Measurements from ENCODE around the gene MRPL20.
"Not testable (repeated sequence)": the region's sequence is repeated elsewhere in the genome, so short reads cannot be mapped to it uniquely, and the experiment has no call there.

The MRPL20 gene

GRCh38 chr1:1427106-1427819 is 20.2 kb upstream of the MRPL20 start:
- in situ Hi-C loops (cut with MboI; ENCODE audit: low sequenced_read_pairs) = no loop called here

DNA sequence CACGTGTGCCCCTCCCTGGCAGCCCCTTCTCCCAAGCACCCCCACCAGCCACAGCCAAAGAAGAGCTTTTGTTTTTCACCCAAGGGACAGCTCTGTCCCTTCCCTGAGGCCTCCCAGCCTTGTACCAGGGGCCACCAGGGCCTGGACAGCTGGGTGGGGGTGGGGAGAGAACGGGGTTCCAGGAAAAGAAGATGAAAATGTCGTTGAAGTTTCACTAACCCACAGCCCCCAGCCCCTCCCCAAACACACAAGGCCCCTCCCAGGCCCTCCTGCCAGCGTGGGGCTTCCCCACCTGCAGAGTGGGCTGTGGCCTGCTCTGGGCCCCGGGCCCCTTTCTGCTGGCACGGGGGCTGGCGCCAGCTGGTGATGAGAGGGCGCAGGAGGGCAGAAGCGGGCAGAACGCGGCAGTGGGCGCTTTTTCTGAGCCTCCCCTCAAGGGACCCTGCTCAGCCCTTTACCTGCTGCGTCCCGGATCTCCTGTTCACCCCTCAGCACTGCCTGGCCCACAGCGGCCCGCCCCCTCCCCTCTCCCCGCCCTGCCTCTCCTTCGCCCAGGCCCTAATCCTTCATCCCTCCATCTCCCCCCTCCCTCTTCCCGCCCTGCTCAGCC is 19.5 kb upstream of the MRPL20 start:
- in situ Hi-C loops (cut with MboI; ENCODE audit: low sequenced_read_pairs) = no loop called here

GRCh38 chr1:1425753-1426495 is 18.8 kb upstream of the MRPL20 start:
- in situ Hi-C loops (cut with MboI; ENCODE audit: low sequenced_read_pairs) = no loop called here

DNA sequence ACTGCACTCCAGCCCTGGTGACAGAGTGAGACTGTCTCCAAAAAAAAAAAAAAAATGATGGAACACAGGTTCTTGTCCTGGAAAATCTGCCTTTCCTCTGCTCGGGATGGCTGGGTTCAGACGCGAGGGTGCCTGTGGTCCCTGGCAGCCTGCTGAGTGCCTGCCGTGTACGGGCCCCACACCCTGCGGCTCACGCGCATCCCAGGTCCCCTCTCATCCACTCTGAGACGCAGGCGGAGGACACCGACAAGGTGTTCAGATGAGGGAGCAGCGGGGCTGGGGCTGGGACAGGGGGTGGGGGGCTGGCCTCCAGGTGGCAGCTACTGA is 18.3 kb upstream of the MRPL20 start:
- in situ Hi-C loops (cut with MboI; ENCODE audit: low sequenced_read_pairs) = no loop called here

GRCh38 chr1:1424707-1425106 is 17.6 kb upstream of the MRPL20 start:
- in situ Hi-C loops (cut with MboI; ENCODE audit: low sequenced_read_pairs) = no loop called here

GRCh38 chr1:1423245-1423597 is 16.1 kb upstream of the MRPL20 start:
- in situ Hi-C loops (cut with MboI; ENCODE audit: low sequenced_read_pairs) = no loop called here

GRCh38 chr1:1422465-1423244 is 15.6 kb upstream of the MRPL20 start:
- in situ Hi-C loops (cut with MboI; ENCODE audit: low sequenced_read_pairs) = no loop called here

DNA sequence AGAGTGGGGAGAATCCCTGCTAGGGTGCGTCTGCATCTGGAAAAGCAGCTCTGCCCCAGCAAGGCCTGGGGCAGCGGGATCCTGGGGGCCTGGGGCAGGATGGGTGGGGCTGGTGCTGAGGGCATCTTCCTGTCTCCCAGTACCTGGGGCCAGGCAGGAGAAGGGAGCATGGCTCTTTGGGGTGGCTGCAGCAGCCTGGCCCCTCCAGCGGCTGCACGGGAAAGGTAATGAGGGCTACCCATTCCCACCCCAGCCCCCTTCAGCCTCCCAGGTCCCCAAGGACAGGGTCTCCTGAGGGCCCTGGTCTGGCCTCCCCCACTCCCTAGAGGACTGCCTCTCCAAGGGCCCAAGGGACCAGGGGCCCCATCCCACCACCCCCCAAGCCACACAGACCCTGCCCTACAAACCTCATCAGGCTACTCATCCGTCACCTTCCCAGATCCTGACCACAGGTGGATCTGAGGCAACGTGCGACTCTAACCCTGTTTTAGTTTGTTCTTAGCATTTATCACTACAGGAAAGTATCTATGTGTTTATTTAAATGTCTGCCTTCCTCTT is 14.9 kb upstream of the MRPL20 start:
- in situ Hi-C loops (cut with MboI; ENCODE audit: low sequenced_read_pairs) = no loop called here

GRCh38 chr1:1421147-1421906 is 14.2 kb upstream of the MRPL20 start, which contains the start of gene ANKRD65:
TSS of gene ANKRD65 (minus strand) at chr1:1421276. CDS start at chr1:1421005, 271 bp downstream.
- in situ Hi-C loops (cut with MboI; ENCODE audit: low sequenced_read_pairs) = no loop called here

DNA sequence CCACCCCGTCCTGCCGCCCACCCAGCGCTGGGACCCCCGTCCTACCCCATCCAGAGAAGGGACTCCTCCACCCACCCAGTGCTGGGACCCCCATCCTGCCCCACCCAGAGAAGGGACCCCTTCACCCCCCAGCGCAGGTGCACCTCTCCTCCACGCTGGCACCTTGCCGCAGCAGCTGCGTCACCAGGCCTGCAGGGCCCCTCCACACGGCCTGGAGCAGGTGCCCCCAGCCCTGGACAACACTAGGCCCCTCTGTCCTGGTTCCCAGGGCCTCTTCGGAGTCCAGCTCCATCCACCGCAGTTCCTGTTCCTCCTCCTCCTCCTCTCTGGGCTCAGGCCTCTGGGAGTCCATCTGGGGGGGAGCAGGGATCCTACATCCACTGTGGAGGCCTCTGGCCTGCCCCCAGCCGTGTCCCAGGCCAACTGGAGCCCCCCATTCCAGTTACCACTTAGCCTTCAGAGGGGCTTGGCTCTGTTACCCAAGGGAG is 13.6 kb upstream of the MRPL20 start:
- in situ Hi-C loops (cut with MboI; ENCODE audit: low sequenced_read_pairs) = no loop called here

DNA sequence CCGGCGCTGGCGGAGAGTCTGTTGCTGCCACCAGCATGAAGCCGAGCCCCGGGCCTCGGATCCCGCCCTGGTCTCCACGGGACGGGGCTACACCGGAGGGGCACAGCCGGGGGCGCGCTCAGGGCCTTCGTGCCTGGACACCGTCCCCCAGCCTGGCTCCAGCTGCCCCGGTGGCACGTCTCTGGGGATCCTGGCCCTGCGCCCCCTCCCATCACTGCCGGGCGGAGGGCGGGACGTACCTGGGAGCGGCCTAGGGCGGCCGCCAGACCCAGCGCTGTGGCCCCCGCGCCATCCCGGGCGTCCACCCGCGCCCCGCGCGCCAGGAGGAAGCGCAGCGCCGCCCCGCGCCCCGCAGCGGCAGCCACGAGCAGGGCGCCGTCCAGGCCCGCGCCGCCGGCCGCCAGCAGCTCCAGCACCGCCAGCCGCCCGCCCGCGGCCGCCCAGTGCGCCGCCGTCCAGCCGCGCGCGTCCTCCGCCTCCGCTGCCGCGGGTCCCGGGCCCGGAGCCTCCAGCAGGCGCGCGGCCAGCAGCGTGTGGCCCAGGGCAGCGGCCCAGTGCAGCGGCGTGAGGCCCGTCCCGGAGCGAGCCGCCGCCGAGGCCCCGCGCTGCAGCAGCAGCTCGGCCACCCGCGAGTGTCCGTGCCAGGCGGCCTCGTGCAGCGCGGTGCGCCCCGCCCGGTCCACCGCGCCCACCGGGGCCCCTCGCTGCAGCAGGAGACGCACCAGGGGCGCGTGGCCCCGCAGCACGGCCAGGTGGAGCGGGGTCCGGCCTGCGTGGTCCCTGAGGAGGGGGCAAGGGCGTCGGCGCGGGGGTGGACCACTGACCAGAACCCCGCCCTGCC is 12.9 kb upstream of the MRPL20 start:
- in situ Hi-C loops (cut with MboI; ENCODE audit: low sequenced_read_pairs) = no loop called here

DNA sequence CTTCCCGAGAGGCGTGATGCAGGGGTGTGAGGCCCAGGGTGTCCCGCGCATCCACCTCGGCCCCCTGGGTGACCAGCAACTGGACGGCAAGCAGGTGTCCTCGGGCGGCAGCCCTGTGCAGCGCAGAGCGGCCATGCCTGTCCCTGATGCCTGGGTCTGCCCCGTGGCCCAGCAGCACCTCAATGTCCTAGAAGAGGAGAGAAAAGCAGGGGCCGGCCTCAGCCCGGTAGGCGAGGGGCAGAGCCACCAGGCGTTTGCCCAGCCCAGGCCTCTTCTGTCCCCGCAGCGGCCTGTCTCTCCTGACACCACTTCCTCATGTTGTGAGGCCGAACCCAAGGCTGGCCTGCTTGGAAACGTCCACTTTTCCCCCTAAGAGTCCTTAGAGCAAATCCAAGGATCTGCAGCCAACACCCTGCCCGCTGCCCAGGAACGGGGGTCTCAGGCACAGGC is 12.3 kb upstream of the MRPL20 start:
- in situ Hi-C loops (cut with MboI; ENCODE audit: low sequenced_read_pairs) = no loop called here

DNA sequence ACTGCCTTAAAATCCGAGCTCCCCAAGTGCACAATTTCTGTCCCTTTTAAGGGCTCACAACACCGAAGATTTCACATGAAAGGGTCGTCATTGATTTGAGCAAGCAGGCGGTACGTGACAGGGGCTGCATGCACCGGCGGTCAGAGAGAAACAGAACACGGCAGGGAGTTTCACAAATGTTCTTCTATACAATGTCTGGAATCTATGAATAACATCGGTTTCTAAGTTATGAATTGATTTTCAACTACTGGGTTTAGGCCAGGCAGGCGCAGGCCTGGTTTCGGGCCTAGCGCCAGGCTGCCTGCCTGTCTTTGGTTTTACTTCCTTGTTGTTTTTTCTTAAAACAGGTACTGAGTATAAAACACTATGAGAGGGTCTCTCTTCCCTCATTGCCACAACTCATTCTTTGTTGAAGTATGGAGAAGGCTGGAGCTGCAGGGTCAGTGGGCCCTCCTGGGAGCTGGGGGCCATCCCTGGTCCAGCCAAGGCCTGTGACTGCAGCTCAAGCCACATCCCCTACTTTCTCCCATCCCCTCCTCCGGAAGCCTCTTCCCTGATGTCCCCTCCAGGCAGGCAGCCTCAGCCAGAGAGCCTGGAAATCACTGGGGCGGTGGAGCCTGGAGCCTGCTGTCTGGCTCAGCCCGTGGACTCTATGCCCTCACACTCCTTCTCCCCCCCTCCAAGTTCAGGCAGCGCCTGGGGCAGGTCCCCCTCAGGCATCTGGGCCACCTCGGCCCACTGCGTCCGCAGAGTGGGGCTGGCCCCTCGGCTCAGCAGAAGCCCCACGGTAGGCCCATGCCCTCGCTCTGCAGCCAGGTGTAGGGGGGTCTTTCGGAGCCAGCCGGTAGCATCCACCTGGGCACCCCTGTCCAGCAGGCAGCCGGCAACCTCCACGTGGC is 11.6 kb upstream of the MRPL20 start:
- in situ Hi-C loops (cut with MboI; ENCODE audit: low sequenced_read_pairs) = no loop called here

DNA sequence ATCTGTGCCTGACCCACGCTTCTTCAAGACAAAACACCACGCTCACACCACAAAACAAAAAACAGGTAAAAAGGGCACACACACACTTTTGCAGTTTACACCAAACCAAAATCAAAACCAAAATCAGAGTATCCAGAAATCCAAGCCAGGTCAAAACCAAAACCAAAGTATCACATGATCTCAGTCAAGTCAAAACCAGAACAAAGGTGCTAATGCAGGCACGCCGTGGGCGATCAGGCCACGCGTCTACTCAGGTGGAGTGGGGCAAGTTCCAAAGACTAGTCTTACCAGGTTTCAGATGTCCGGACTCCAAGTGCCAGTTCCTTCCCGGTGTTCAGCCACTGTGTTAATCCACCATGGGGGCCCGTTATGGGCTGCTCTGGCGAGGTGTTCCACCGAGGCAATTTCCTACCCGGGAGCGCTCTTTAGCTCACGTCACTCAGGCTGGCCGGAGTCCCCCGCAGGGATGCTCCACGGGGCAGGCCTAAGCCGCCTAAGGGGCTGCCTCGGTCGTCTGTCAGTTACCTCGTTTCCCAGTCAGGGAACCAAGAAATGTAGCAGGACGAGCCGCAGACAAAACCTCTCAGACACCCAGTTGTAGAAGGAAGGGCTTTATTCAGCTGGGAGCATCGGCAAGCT is 10.9 kb upstream of the MRPL20 start:
- in situ Hi-C loops (cut with MboI; ENCODE audit: low sequenced_read_pairs) = not testable (repeated sequence)

DNA sequence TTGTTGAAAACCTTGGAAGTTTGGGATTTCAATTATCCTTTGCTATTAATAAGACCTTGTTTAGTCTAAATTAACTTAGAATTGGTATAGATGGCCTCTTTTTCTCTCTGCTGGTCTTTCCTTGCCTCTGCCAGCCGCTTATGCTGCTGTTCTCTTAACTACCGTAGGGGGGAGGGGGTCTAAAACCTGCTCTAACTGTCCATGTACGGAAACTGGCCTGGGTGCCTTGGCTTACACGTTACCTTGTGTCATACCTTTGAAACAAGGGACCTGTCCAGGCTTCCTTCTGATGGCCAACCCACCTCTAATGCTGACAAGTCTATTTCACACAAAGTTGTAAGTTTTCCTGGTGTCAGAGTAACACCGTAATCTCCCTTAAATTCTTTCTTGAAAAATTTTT is 10.3 kb upstream of the MRPL20 start:
- in situ Hi-C loops (cut with MboI; ENCODE audit: low sequenced_read_pairs) = not testable (repeated sequence)

DNA sequence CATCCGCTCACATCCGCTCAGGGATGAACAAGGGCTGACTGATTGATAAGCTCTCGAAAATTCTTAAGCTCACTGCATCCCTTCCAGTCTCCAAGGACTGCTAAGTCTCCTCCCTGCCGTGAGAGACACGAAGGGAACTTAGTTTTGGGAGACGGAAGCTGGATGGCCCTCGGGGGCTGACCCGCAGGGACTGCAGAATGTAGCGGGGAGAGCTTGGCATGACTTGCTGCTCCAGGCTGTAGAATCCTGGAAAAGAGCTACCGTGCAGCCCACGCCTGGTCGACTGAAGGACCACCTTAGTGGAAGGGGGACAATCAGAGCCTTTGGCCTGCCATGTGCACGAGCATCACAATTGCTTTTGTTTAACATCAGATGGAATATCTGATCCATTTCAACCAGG is 8.7 kb upstream of the MRPL20 start:
- in situ Hi-C loops (cut with MboI; ENCODE audit: low sequenced_read_pairs) = no loop called here

- in situ Hi-C loops (cut with MboI; ENCODE audit: low sequenced_read_pairs) = not testable (repeated sequence)
These were observed 5.3 kb upstream of the MRPL20 start for GRCh38 chr1:1412311-1412902.
